GM21825 (cell line): Measurements from ENCODE around the gene UCP2.
A peak's percentile ranks its signal among the peaks of the same experiment; 100 is the strongest.
"Not testable (repeated sequence)": the region's sequence is repeated elsewhere in the genome, so short reads cannot be mapped to it uniquely, and the experiment has no call there.

Experiments
- ATAC-seq: cut with Tn5 transposase; IDR thresholded peaks from one replicate; pipeline ENCODE4 v1.9.1; 2021; ENCODE audit warnings: mild to moderate bottlenecking, moderate library complexity; ENCODE audit not compliant: unreplicated experiment

UCP2 gene

DNA sequence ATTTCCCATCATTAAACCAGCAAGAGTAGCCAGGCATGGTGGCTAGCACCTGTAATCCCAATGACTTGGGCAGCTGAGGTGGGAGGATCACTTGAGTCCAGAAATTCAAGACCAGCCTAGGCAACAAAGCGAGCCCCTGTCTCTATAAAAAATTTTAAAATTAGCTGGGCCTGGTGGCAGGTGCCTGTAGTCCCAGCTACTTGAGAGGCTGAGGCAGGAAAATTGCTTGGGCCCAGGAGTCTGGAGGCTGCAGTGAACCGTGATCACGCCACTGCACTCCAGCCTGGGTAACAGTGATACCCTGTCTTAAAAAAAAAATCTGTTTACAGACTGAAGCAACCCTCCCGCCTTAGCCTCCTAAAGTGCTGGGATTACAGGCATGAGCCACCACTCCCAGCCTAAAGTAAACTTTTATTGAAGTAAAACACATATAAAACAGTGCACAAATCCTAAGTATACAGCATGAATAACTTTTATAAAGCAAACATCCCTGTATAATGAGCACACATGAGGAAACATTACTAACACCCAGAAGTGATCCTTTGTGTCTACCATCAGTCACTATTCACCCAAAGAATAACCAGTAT lies 13.6 kb upstream of the UCP2 start:
- ATAC-seq: no peak

- peak; percentile 42 for ATAC-seq
Observed at GRCh38 chr11:73995731-73996130, 13.1 kb upstream of the UCP2 start.

GRCh38 chr11:73995247-73995646 lies 12.6 kb upstream of the UCP2 start:
- ATAC-seq: peak; percentile 37

DNA sequence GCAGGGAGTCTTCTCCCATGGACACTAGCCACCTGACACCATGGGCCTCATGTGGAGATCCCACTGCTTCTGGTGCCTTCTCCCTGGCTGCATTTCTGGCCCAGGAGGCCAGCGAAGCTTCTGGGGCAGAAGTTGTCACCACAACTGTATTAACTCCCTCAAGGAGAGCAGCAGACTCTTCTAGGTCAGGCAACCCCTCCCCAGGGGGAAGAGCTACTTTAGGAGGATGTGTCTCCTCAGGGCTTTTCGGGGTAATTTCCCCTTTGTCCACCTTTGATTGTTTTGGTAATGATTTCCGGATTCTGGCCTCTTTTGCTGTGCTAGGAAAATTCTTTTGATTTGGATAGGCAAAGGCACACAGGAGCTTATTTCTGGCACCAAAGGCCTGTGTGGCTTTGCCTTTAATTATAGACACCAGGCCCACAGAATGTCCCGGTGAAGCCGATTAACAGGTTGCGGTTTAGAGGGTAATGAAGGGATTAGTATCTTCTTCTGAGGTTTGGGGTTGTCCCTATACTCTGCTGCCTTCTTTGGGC lies 8.9 kb upstream of the UCP2 start:
- peak; percentile 51 for ATAC-seq

DNA sequence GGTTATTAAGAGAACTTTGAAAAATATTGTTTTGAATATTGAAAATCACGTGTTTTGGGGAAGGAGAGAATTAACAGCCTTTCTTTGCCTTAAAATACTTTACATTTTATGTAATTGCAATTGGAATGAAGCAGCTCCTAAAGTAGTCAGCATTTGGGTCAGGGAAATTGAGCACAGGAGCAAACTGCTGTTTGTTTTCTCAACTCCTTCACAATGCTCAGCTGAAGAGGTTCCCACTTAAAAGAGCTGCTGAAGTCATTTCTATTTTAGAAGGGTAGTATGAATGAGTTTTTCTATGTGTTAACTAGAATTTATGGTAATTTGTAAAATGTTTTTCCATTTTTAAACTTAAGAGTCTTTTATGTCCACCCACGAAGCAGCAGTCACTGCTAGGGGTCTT lies 8.1 kb upstream of the UCP2 start:
- no peak for ATAC-seq

- no peak for ATAC-seq
Observed at GRCh38 chr11:73989156-73989555, 6.5 kb upstream of the UCP2 start.

DNA sequence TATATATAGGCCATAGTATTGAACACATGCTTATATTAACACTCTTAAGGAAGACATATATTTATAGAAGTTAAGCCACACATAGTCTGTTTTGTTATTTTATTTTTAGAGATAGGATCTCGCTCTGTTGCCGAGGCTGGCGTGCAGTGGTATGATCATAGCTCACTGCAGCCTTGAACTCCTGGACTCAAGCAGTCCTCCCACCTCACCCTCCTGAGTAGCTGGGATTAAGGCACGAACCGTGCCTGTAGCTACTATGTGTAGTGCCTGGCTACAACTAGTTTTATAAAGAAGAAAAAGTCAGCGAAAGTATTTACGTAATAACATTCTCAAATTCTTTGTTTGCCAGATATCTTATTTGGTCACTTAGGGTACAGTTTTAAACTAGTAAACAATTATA lies 5.6 kb upstream of the UCP2 start:
- ATAC-seq: no peak

DNA sequence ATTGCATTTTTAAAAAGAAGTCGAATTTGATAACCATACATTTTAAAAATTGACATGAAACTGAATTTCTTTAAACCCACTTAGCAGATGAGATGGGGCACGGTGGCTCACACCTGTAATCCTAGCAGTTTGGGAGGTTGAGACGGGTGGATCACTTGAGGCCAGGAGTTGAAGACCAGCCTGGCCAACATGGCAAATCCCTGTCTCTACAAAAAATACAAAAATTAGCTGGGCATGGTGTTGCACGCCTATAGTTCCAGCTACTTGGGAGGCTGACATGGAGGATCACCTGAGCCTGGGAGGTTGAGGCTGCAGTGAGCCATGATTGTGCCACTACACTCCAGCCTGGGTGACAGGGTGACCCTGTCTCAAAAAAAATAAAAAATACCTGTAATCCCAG lies 3.0 kb upstream of the UCP2 start:
- not testable (repeated sequence) for ATAC-seq

- no peak for ATAC-seq
Observed at GRCh38 chr11:73983741-73984538, 1.3 kb upstream of the UCP2 start.

DNA sequence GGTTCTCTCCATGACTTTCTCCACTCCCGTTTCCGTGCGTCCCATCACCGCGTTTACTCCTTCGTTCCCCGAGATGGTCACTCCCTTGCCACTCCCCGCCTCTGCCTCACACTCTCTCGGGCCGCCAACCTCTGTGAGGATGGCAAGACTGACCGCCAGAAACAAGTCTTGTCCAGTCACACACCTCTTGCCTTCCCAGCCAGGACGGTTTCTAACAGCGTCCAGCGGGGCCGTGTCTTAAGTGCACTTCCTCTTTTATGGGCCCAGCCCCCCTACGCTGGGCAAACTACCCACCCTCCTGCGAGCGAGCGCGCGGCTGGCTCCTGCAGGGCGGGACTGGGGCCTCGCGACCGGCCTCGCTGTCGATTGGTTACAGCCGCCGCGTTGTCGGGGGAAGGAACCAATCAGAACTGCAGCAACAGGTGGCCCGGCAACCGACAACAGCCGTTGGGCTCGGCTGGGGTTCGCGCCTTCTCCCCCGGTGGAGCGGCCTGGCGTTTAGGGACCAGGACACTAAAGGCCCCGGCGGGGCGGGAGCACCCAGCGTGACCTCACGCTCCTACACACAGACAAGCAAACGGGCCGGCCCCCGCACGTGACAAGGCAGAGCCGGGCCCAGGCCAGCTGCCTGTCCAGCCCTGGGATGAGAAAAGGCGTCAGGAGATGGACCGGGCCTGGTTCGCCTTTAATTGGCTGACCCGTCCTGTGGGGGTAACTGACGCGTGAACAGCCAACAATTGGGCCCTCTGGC lies 522 bp upstream of the UCP2 start:
- ATAC-seq: peak; percentile 68

DNA sequence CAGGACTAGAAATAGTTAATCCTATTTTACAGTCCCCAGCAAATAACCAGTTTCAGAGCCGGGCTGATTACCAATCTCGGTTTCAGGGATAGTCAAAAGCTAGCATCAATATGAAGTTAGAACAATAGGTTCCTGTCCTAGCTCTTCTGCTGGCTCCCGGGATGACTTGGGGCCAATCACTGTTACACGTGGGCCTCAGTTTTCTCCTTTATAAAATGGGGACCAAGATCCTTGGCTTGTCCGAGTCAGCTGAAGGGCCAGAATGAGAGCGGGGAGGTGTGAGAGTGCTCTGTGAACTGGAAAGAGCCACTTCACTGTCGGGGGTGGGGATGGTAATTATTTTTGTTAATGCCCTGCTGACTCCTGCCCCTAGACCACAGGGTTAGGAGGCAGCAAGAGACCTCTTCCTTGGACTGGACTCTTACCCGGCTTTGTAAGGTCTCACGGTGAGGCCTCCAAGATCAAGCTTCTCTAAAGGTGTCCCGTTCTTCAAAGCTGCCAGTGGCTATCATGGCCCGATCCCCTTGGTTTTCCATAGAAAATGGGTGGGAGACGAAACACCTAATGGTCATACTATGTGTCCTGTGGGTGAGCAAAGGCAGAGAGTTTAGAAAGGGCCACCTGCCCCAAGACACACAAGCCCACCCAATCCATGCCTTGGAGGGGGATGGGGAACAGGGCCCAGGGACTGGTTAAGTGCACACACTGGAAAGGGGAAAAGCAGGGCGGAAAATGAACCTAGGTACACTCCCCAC lies 1.4 kb downstream of the UCP2 start:
- no peak for ATAC-seq

DNA sequence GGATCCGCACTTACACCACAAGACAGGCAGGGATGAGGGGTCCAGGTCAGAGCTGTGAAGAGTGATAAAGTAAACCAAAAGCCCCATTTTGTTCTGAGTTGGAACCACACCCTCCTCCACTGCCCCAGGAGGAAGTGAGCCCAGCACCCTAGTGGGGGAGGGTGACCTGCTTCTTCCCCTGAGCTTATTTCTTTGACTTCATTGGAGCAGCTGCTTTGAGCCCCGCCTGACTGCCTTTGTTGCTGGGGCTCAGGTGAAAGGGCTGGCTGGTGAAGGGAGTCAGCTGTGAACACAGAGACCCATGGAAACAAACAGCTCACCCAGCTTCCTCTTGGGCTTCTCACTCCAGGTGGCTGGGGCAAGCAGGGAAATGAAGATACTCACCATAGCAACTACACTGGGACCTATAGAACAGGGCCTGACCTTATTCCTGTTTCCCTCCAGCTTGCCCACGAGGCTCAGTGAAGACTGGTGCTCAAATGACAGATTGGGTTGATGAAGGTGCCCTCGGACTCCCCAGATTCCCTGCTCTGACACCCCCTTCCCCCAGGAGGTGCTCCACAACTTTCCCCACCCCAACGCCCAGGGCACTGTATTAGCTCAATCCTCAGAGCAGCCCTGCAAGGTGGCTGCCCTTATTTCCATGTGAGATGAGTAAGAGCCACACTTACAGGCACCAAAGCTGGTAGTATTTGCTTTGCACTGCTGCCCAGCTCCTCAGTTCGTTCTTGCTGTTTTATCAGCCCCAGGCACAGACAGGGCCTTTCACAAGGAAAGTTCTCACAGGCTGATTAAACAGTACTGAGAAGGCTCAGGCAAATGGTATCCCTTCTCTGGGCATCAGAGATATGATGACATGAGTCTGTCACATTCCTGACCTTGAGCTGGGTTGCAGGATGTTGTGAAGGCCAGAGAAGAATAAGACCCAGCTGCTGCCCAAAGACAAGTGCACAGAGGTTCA lies 2.4 kb downstream of the UCP2 start:
- ATAC-seq: peak; percentile 39

GRCh38 chr11:73978576-73979086 lies 4.0 kb downstream of the UCP2 start:
- no peak for ATAC-seq

DNA sequence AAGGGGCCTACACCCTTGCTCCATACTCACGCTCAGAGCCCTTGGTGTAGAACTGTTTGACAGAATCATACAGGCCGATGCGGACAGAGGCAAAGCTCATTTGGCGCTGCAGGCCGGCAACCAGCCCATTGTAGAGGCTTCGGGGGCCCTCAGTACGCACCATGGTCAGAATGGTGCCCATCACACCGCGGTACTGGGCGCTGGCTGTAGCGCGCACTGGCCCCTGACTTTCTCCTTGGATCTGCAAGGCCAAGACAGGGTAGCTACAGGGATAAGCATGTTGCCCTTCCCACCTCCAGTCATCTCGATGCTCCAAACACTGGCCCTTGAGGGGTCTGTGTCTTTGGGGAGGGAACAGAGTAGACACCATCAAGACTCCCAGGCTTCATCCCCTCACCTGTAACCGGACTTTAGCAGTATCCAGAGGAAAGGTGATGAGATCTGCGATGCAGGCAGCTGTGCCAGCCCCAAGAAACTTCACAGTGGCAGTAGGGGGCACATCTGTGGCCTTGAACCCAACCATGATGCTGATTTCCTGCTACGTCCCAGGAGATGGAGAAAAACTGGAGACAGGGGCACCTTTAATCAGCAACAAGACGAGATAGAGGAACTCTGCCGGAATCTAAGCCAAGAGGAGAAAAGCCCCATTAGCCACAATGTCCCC lies 4.7 kb downstream of the UCP2 start:
- no peak for ATAC-seq

- ATAC-seq: no peak
Observed at GRCh38 chr11:73976451-73977151, 6.0 kb downstream of the UCP2 start.

- ATAC-seq: no peak
Observed at GRCh38 chr11:73975479-73975757, 7.2 kb downstream of the UCP2 start.

DNA sequence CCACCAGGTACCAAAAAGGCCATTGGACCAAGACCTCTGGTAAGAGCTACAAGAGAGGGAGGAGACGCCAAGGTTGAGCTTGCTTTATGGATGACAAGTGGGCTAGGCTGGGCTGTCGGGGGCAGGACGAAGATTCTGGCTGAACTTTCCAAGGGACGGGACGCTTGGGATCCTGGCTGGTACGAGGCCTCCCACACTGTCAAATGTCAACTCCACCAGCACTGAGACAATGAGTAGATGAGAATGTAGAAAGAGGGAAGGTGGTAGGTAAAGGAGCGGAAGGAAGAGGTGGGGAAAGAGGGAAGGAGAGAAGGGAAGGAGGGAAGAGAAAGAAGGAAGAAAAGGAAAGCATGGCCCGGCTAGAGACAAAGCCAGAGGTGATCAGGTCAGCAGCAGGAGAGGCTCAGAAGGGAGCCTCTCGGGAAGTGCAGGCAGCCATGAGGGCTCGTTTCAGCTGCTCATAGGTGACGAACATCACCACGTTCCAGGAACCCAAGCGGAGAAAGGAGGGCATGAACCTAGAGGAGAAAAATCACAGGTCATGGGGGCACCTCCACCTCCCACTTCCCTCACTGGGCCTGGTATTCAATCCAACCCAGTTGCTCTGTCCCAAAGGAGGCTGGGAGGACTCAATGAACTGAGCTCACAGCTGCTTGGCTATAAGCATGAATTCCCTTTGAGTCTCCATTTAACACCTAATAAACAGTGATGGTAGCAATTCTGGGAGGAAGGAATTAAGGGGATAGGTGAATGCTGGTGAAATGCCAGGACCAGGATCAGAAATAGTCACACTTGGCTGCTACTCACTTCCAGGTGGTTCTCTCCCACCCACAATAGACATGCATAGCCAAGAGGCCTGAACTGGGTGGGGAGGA lies 7.8 kb downstream of the UCP2 start:
- no peak for ATAC-seq
